ENCODE measurements around the gene PPDPF.
"Not testable (repeated sequence)": the region's sequence is repeated elsewhere in the genome, so short reads cannot be mapped to it uniquely, and the experiment has no call there.

PPDPF gene

DNA sequence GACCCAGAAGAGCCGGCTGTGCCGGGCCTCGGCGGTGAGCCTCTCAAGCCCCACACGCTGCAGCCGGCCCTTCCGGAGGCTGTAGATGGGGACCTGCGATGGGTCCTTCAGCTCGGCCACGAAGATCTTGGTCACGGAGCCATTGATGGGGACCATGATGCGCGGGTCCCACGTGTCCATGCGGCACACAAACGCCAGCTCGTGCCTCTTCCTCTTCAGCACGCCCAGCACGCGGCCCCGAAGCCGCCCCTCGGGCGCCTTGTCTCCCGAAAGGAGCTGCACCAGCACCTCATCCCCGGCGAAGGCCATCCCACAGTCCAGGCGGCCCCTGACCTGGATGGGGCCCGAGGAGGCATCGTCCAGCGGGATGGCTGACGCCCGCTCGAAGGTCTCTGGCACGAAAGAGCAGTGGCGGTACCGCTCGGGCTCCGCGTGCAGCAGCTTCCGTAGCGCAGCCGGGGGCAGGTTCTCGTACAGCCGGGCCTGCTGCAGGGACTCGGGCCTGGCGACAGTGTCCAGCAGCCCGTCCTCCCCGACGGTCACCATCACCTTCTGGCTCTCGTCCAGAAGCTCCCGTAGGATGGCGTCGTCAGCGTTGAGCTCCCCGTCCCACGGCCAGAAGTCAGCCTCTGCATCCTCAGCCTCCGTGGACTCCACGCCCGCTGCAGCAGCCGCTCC, 44.6 kb downstream of the PPDPF start:
- DNase-seq (ENCODE audit: low read depth) = no peak

DNA sequence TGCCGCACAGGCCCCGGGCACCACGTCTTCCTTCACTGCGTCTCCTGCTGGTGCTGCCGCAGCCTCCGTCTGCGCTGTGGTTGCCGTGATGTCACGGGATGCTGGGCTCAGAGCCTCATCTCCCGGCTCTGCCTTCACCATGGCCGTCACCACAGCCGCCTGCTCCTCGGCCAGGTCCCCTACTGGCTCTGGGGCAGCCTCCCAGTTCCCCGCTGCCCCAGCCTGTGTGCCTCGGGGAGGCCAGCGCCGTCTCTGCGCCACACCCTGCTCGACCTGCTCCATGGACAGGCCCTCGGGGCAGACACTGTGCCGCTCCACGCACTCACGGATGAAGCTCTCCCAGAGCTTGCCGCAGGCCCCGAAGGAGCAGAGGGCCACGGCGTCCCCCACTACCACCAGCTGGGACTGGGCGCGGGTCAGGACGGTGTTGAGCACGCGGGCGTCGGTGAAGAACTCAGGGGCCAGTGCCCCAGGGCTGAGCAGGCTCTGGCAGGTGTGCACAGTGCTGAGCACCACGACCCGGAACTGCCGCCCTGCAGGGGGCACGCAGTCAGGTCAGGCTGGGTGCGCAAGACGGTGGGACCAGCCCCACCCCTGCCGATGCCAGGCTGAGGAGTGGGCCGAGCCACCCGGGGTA, 45.3 kb downstream of the PPDPF start:
- DNase-seq (ENCODE audit: low read depth) = no peak

DNA sequence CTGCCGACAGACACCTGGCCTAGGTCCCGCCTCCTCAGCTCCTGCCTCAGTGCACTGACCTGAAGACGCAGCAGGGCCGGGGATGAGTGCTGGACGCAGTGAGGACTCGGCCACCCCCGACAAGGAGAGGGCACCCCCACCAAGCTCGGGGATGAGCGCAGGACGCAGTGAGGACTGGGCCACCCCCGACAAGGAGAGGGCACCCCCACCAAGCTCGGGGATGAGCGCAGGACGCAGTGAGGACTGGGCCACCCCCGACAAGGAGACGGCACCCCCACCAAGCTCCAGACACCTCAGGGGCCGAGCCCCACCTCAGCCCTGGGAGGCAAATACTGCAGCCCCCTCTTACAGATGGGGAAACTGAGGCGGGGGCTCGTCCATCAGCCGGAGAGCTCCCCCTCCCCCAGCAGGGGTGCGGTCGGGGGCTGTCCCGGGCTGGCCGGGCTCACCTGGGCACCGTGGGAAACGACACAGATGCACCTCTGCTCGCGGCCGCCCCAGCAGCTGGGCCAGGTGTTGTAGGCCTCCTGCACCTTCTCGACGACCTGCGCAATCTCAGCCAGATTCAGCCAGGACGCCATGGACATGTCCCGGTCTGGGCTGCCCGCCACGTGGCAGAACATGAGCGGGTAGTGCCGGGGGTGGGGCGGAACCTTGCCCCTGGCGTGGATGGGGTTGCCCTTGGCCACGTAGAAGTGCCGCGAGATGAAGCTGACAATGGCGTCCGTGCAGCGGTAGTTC, 46.0 kb downstream of the PPDPF start:
- no peak for DNase-seq (ENCODE audit: low read depth)

DNA sequence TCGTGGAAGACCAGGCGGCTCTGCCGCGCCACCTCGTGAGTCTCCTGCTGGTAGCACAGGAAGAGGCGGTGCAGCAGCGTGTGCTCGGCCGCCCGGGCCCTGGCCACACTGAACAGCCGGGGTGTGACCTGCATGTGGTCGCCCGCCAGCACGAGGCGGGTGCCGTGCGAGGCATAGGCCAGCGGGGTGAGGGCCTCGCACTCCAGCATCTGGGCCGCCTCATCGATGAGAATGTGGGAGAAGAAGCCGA, 46.5 kb downstream of the PPDPF start:
- DNase-seq (ENCODE audit: low read depth) = no peak

- DNase-seq (ENCODE audit: low read depth) = peak; percentile 18
These were observed 47.0 kb downstream of the PPDPF start for GRCh38 chr20:63567386-63568169.

GRCh38 chr20:63568170-63568981, 47.8 kb downstream of the PPDPF start:
- DNase-seq (ENCODE audit: low read depth) = no peak

DNA sequence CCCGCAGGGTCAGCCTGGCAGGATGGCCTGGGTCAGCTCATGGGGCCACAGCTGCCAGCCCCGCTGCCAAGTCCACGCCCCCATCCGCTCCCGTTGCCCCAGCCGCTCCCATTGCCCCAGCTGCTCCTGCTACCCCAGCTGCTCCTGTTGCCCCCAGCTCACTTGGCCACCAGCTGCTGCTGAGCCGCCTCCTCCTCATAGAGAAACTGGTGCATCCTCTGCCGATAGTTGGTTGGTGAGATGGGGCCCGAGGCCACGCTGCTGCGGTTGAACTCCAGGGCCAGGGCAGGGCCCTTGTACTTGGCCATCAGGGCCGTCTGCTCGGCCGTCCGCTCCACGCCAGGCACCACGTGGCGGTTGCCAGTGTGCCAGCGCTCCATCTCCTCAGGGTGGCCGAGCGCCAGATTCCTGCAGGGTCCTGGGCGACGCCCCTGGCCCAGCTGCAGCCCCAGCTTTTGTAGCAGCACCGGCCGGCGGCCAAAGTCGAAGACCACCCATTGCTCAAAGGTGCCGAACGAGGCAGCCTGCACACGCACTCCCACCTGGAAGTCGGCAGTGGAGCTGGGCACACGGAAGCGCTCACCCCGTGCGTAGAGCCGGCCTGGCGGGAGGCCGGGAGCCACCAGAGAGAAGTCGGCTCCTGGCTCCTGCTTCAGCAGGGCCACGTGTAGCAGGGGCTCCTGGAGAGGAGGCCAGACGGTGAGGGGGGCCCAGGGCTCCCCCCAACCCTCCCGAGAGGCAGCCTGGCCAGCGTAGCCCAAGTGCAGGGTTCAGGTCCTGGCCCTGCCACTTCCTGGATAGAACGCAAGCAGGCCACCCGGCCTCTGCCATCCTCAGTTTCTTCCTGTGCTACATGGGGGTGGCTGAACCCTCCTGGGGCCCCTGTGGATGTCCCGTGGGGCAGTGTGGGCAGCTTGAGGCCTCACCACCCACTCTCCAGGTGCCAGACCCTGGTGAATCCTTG, 48.7 kb downstream of the PPDPF start:
- DNase-seq (ENCODE audit: low read depth) = no peak

GRCh38 chr20:63570281-63571086, 49.9 kb downstream of the PPDPF start:
- DNase-seq (ENCODE audit: low read depth) = no peak

- DNase-seq (ENCODE audit: low read depth) = not testable (repeated sequence)
These were observed 50.5 kb downstream of the PPDPF start for GRCh38 chr20:63571087-63571478.

Measured in activated T-cell treated with anti-CD3 and anti-CD28 coated beads for 24 hours (primary cell).